ENCODE measurements around the gene SESN2.

Gene SESN2

GRCh38 chr1:28248273-28249012 lies 10.9 kb upstream of the SESN2 start:
- DNase-seq (ENCODE audit: low read depth, low spot score): peak; percentile 79
- H3K4me3 ChIP-seq (ENCODE audit: low read length): peak overlapping the region; percentile 42

- DNase-seq (ENCODE audit: low read depth, low spot score): no peak
- H3K4me3 ChIP-seq (ENCODE audit: low read length): peak overlapping the region; percentile 42
These were observed 10.1 kb upstream of the SESN2 start for GRCh38 chr1:28249013-28249865.

DNA sequence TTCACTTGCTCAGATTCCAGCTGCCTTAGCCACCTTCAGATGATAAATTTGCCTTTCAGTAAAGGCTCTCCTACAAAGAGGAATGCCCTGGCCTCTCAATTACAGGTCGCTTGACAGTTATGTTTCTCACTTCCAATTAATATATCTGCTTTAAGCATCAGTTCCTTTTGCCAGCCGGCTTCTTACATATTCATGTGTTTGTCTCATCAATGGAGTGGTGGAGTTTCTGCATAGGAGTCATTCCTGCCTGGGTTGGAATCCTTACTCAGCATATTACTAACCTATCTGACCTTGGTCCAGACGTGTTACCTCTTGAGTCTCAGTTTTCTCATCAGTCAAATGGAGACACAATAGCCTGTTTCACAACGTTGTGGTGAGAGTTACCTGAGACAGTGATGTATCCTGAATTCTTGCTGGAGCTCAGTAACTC lies 9.4 kb upstream of the SESN2 start:
- H3K4me3 ChIP-seq (ENCODE audit: low read length): no peak overlapping the region
- no peak for DNase-seq (ENCODE audit: low read depth, low spot score)

GRCh38 chr1:28256197-28256827 lies 3.0 kb upstream of the SESN2 start:
- DNase-seq (ENCODE audit: low read depth, low spot score): peak; percentile 84
- H3K4me3 ChIP-seq (ENCODE audit: low read length): no peak overlapping the region

- no peak overlapping the region for H3K4me3 ChIP-seq (ENCODE audit: low read length)
- DNase-seq (ENCODE audit: low read depth, low spot score): no peak
These were observed 1.6 kb upstream of the SESN2 start for GRCh38 chr1:28257736-28258135.

GRCh38 chr1:28258628-28259251 lies 578 bp upstream of the SESN2 start:
- peak overlapping the region; percentile 77 for H3K4me3 ChIP-seq (ENCODE audit: low read length)
- DNase-seq (ENCODE audit: low read depth, low spot score): no peak

- DNase-seq (ENCODE audit: low read depth, low spot score): no peak
- peak overlapping the region; percentile 77 for H3K4me3 ChIP-seq (ENCODE audit: low read length)
These were observed 850 bp downstream of the SESN2 start for GRCh38 chr1:28259934-28260802.

- H3K4me3 ChIP-seq (ENCODE audit: low read length): no peak overlapping the region
These were observed 1.5 kb downstream of the SESN2 start for GRCh38 chr1:28260803-28261174.

DNA sequence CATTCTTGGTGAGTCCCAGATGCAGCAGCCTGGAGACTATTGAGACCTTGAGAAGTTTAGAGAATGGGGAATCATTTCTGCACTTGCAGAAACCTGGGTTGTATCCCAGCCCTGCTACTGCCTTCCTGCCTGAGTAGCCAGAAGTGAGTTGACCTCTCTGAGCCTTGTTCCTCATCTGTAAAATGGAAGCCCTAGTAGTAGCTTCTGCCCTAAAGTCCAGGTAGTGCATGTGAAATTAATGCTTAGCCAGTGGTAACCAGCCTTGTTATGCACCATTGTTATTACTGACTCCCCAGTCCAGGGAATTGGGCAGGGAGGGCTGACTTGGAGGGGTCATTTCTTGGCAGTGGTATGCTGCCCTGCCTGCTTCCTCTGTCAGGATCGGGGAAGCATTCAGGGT lies 5.6 kb downstream of the SESN2 start:
- H3K4me3 ChIP-seq (ENCODE audit: low read length): no peak overlapping the region
- no peak for DNase-seq (ENCODE audit: low read depth, low spot score)

More at GRCh38 chr1:28260803-28261174, 1.5 kb downstream of the SESN2 start:
- no peak for DNase-seq (ENCODE audit: low read depth, low spot score)

- DNase-seq (ENCODE audit: low read depth, low spot score): no peak
- H3K4me3 ChIP-seq (ENCODE audit: low read length): no peak overlapping the region
These were observed 6.3 kb downstream of the SESN2 start for GRCh38 chr1:28265577-28265976.

- DNase-seq (ENCODE audit: low read depth, low spot score): no peak
- no peak overlapping the region for H3K4me3 ChIP-seq (ENCODE audit: low read length)
These were observed 7.6 kb downstream of the SESN2 start for GRCh38 chr1:28266920-28267322.

DNA sequence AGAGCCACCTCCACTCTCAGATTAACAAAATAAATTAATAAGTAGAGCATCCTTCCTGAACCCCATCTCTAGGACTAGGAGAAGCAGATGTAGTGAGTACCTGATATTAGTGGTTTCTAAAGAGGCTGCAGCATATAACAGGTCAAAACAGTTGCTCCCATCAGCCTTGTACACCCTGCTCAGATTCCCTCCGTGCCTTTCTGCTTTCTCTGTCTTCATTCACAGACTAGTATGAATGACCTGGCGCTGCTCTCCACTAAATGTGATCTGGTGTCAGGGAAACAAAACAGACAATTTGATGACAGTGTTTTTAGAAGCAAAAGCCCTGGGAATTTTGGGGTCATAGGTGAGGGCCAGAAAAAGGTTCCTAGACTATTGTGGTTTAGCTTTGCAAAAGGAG lies 8.3 kb downstream of the SESN2 start:
- H3K4me3 ChIP-seq (ENCODE audit: low read length): no peak overlapping the region
- no peak for DNase-seq (ENCODE audit: low read depth, low spot score)

GRCh38 chr1:28269529-28269928 lies 10.2 kb downstream of the SESN2 start:
- no peak for DNase-seq (ENCODE audit: low read depth, low spot score)
- H3K4me3 ChIP-seq (ENCODE audit: low read length): no peak overlapping the region

DNA sequence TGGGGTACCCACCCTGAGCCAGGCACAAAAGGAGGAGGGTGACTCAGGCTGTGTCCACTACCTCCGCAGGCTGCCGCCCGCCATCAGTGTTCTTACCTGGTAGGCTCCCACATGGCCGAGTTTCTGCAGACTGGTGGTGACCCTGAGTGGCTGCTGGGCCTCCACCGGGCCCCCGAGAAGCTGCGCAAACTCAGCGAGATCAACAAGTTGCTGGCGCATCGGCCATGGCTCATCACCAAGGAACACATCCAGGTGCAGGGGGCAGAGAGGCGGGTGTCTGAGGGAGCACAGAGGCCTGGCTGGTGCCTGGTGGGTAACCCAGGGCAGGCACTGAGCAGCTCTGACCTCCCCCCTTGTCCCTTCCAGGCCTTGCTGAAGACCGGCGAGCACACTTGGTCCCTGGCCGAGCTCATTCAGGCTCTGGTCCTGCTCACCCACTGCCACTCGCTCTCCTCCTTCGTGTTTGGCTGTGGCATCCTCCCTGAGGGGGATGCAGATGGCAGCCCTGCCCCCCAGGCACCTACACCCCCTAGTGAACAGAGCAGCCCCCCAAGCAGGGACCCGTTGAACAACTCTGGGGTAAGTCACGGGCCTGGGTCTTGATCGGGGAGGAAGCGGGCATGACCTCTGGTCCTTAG lies 13.0 kb downstream of the SESN2 start:
- H3K4me3 ChIP-seq (ENCODE audit: low read length): no peak overlapping the region
- DNase-seq (ENCODE audit: low read depth, low spot score): no peak

DNA sequence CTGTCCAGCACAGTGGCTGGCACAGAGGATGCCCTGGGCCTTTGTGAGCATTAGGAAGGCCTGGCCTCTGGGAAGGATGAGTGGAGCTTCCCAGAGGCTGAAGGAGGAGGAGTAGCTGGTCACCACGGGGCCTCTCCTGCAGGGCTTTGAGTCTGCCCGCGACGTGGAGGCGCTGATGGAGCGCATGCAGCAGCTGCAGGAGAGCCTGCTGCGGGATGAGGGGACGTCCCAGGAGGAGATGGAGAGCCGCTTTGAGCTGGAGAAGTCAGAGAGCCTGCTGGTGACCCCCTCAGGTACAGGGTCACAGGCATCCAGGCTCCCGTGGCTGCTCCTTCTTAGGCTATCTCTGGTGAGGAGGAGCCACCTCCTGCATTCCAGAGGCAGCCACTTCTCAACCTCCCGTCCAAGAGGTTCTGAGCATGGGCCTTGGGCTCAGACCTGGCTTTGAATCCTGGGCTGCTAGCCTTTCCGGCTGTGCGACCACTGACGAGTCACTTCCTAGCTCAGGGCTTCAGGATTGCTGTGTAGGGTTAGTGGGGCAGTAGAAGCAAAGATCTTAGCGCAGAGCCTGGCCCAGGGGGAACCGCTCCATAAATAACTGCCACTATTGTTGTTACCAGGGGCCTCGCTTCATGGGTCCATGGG lies 14.0 kb downstream of the SESN2 start:
- no peak for DNase-seq (ENCODE audit: low read depth, low spot score)
- no peak overlapping the region for H3K4me3 ChIP-seq (ENCODE audit: low read length)

DNA sequence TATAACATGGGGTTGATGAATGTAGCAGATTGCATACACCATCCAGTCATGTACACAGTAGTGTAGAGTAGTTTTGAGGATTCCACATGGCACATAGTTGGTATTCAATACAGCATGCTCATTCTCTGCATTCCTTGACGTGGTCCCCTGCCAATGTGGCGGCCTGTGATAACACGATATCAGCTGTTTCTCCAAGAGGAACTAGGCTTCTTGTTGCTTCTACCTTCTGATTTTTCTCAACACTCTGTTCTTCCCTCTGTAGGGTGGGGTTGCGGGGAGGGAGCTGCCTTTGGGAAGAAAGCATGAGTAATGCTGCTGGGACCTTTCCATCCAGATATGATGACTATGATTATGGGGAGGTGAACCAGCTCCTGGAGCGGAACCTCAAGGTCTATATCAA lies 19.4 kb downstream of the SESN2 start:
- DNase-seq (ENCODE audit: low read depth, low spot score): no peak
- no peak overlapping the region for H3K4me3 ChIP-seq (ENCODE audit: low read length)

DNA sequence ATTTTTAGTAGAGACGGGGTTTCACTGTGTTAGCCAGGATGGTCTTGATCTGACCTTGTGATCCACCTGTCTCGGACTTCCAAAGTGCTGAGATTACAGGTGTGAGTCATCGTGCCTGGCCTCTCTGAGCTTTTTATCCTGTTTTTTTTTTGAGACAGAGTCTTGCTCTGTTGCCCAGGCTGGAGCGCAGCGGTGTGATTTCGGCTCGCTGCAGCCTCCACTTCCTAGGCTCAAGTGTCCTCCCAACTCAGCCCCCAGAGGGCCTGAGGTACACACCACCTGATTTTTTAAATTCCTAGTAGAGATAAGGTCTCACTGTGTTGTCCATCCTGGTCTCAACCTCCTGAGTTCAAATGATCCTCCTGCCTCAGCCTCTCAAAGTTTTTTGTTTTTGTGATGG lies 20.4 kb downstream of the SESN2 start:
- H3K4me3 ChIP-seq (ENCODE audit: low read length): no peak overlapping the region
- no peak for DNase-seq (ENCODE audit: low read depth, low spot score)

GRCh38 chr1:28280501-28280900 lies 21.2 kb downstream of the SESN2 start:
- DNase-seq (ENCODE audit: low read depth, low spot score): no peak
- no peak overlapping the region for H3K4me3 ChIP-seq (ENCODE audit: low read length)

Data from Jurkat, Clone E6-1 (cell line).